Suprapubic skin (tissue), 4 donors: ENCODE results near the gene CAPZA1.
A peak's percentile ranks its signal among the peaks of the same experiment; 100 is the strongest.

Experiments
- EP300 ChIP-seq: sonication (generic); formaldehyde crosslinking; IDR thresholded peaks from one replicate; pipeline ENCODE4 v1.6.1; 2017; ENCODE audit warnings: antibody characterized with exemption
- POLR2A ChIP-seq, 2 donors: fragments of 450-650 bp; IDR thresholded peaks; one replicate each; pipeline ENCODE4 v1.6.1; 2017; ENCODE audit warnings: antibody characterized with exemption in 2 of 2, mild to moderate bottlenecking in 2 of 2, moderate library complexity in 2 of 2
- POLR2AphosphoS5 ChIP-seq, 3 donors: sonication (generic); formaldehyde crosslinking; IDR thresholded peaks; one replicate each; pipeline ENCODE4 v1.6.1; 2017; ENCODE audit warnings: antibody characterized with exemption in 3 of 3
- TF ChIP-seq, protein P1 (sequence below), 2 donors: fragments of 200-600 bp in 1 of 2; fragments of 450-650 bp in 1 of 2; sonication (generic) in 1 of 2; IDR thresholded peaks; one replicate each; pipeline ENCODE4 v1.5.1; 2016 to 2019; ENCODE audit warnings: antibody characterized with exemption in 2 of 2, mild to moderate bottlenecking in 1 of 2, moderate library complexity in 1 of 2

DNA sequence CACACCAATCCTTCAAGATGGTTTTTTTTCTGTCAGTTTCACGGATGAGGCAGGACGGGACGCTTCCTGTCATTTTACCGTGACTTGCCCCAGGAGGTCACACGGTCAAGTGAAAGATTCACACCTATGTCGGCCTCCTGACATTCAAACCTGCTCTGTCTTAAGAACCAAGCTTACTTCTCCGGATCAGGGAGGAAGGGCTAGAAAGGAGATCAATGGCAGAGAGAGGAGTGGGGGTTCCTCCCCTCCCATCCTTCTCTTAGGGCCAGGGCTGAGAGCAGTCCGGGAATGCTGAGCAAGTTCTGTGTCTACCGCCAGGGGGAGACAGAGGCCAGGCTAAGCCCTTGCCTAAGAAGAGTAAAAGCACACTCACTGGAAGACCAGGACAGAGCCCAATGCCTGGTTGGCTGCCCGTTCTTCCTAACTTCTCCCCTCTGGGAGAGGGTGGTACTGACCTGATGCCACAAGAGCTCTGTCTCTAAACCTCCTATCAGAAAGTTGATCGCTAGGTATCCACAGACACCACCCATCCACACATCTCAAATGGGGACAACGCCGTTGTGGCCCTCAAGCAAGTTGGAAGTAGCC lies 96.6 kb downstream of the CAPZA1 start:
- TF ChIP-seq, protein P1, sequence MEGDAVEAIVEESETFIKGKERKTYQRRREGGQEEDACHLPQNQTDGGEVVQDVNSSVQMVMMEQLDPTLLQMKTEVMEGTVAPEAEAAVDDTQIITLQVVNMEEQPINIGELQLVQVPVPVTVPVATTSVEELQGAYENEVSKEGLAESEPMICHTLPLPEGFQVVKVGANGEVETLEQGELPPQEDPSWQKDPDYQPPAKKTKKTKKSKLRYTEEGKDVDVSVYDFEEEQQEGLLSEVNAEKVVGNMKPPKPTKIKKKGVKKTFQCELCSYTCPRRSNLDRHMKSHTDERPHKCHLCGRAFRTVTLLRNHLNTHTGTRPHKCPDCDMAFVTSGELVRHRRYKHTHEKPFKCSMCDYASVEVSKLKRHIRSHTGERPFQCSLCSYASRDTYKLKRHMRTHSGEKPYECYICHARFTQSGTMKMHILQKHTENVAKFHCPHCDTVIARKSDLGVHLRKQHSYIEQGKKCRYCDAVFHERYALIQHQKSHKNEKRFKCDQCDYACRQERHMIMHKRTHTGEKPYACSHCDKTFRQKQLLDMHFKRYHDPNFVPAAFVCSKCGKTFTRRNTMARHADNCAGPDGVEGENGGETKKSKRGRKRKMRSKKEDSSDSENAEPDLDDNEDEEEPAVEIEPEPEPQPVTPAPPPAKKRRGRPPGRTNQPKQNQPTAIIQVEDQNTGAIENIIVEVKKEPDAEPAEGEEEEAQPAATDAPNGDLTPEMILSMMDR (IDR thresholded peaks at IDR 0.05) = peak; percentile 92 to 93
- TF ChIP-seq POLR2AphosphoS5 (IDR thresholded peaks at IDR 0.05) (no peak), POLR2A (IDR thresholded peaks at IDR 0.05) (no peak), EP300 (no peak)
